ENCODE measurements around the gene DGKD.

GRCh38 chr2:233410196-233410760, 56.0 kb downstream of the DGKD start:
- TF ChIP-seq GATA2 (IDR thresholded peaks at IDR 0.05; ENCODE audit: low read depth, low read length) (no peak), GATA3 (IDR thresholded peaks at IDR 0.05; ENCODE audit: low read depth, low read length) (no peak)

All from SH-SY5Y (cell line).